Measurements from ENCODE around the gene FAM43A. TPM values are rescaled to one million over a fixed set of nuclear protein-coding genes. Genes with fewer than 3 reads are reported as not detected.
A peak's percentile ranks its signal among the peaks of the same experiment; 100 is the strongest.

The FAM43A gene
- total RNA-seq, 1 donor from 2014 or later = 20.4 TPM

DNA sequence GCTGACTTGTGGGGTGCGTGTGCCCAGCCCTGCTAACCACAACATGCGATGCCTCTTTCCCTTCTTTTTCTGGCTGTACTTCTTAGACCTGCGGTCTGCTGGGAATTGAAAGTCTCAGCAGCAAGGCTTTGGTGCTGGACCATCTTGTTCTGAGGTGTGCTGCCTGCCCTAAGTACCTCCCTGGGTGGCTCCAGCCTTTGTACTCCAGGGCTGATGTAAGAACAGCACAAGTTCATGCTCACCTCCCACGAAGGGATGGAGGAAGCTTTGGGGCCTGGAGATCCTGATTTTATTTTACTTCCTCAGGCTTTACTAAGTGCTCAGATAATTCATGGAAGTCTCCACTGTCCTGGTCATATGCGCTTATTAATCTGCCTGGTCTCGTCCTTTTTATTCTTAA is 28.9 kb downstream of the FAM43A start:
- H3K4me3 ChIP-seq = no peak overlapping the region
- intact Hi-C loops (cut with DNase I) = no loop called here
- TF ChIP-seq, protein P1, sequence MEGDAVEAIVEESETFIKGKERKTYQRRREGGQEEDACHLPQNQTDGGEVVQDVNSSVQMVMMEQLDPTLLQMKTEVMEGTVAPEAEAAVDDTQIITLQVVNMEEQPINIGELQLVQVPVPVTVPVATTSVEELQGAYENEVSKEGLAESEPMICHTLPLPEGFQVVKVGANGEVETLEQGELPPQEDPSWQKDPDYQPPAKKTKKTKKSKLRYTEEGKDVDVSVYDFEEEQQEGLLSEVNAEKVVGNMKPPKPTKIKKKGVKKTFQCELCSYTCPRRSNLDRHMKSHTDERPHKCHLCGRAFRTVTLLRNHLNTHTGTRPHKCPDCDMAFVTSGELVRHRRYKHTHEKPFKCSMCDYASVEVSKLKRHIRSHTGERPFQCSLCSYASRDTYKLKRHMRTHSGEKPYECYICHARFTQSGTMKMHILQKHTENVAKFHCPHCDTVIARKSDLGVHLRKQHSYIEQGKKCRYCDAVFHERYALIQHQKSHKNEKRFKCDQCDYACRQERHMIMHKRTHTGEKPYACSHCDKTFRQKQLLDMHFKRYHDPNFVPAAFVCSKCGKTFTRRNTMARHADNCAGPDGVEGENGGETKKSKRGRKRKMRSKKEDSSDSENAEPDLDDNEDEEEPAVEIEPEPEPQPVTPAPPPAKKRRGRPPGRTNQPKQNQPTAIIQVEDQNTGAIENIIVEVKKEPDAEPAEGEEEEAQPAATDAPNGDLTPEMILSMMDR (IDR thresholded peaks at IDR 0.05) = no peak
- TF ChIP-seq POLR2AphosphoS5 (IDR thresholded peaks at IDR 0.05; ENCODE audit: insufficient read depth in 1 of 2, low read depth in 1 of 2) (no peak), POLR2A (IDR thresholded peaks at IDR 0.05) (no peak)

DNA sequence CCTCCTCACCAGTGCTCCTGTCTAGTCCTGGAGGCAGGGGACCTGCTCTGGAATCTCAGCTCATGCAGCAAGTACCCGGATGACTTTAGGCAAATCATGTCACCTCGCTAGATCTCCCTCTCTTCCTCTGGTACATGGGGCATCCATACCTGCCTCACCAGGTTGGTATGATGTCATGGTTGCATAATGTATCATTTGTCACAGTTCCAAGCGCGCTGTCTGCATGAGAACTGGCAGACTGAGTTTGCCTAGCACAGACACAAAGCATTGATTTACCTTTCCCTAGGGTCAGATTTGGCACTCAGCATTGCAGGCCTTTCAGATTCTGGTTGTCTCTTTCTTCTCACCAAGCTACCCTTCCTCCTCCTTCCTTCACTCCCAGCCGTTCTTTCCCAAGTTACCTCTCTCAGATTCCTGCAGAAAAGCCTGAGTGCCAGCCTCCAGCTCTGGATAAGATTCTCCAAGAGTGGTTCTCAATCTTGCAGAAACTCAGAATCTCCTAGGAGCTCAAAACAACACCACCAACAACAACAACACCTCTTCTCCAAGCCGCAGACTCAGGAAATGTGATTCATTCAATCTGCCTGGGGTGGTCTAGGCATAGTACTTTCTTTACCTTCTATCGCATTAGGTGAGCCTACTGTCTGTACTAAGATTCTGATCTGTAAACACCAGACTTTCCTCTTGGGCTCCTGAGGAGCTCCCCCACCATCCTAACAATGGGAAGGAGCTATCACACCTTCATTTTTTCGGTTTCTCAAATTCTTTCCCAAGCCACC is 29.5 kb downstream of the FAM43A start:
- intact Hi-C loops (cut with DNase I) = no loop called here
- peak in 1 of 2 donors; percentile 22 for TF ChIP-seq POLR2AphosphoS5 (IDR thresholded peaks at IDR 0.05; ENCODE audit: insufficient read depth in 1 of 2, low read depth in 1 of 2)
- TF ChIP-seq POLR2A (IDR thresholded peaks at IDR 0.05) = no peak
- TF ChIP-seq, protein P1 (IDR thresholded peaks at IDR 0.05) = no peak

More for the DNA sequence above, 28.9 kb downstream of the FAM43A start:
- no peak overlapping the region for H3K27ac ChIP-seq
- no peaks in the 10 kb centered on the region for H3K27me3 ChIP-seq
- no peaks in the 10 kb centered on the region for H3K36me3 ChIP-seq
- H3K4me1 ChIP-seq = peaks cover 8% of the 10 kb centered on the region
- no peak for DNase-seq (ENCODE audit: extremely low spot score in 2 of 2)
- H3K9me3 ChIP-seq = no peaks in the 10 kb centered on the region

DNA sequence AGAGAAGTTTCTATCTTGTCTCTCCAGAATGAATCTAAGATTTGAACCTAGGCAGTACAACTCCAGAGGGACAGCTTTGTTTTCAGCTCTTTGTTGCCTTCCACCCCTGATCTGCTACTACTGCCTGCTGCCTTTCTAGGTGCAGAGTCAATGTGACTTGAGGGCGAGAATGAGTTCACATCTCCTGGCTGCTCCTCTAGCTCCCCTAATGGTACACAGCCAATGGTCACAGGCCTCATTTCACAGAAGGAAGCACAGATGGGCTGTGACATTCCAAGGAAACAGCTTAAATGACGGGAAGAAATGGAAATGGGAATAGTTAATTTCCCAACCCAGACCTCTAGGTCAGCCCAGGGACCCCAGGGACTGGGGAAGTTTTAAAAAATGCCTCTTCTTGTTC is 32.4 kb downstream of the FAM43A start:
- TF ChIP-seq POLR2A (IDR thresholded peaks at IDR 0.05) = no peak
- TF ChIP-seq, protein P1 (IDR thresholded peaks at IDR 0.05) = no peak
- no peak for TF ChIP-seq POLR2AphosphoS5 (IDR thresholded peaks at IDR 0.05; ENCODE audit: insufficient read depth in 1 of 2, low read depth in 1 of 2)
- Histone ChIP-seq H3K4me3 (no peak overlapping the region), H3K36me3 (no peaks in the 10 kb centered on the region), H3K27me3 (no peaks in the 10 kb centered on the region), H3K4me1 (no peaks in the 10 kb centered on the region), H3K9me3 (no peaks in the 10 kb centered on the region), H3K27ac (no peak overlapping the region)
- intact Hi-C loops (cut with DNase I) = no loop called here
- DNase-seq (ENCODE audit: extremely low spot score in 2 of 2) = no peak

More for the DNA sequence above, 29.5 kb downstream of the FAM43A start:
- Histone ChIP-seq H3K36me3 (no peaks in the 10 kb centered on the region), H3K9me3 (no peaks in the 10 kb centered on the region), H3K27ac (no peak overlapping the region), H3K4me1 (peaks cover 8% of the 10 kb centered on the region), H3K4me3 (no peak overlapping the region), H3K27me3 (no peaks in the 10 kb centered on the region)
- no peak for DNase-seq (ENCODE audit: extremely low spot score in 2 of 2)

DNA sequence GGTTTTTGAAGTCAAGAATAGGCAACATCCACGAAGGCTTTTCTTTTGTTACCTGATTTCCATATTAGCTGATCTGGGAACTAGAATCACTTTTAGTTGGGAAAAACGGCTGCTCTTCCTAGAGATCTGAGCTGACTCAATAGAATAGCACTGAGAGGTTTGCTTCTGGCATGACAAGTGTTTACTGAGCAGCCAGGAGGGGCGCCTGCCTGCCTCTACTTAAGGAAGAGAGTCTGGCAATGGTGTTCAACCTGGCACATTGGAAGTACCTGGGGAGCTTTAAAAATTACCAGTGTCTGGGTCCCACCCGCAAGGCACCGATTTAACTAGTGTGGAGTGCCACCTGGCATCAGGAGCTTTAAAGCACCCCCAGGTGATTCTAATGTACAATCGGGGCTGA is 34.4 kb downstream of the FAM43A start:
- no peaks in the 10 kb centered on the region for H3K9me3 ChIP-seq
- H3K27ac ChIP-seq = no peak overlapping the region
- intact Hi-C loops (cut with DNase I) = no loop called here
- no peak for DNase-seq (ENCODE audit: extremely low spot score in 2 of 2)
- H3K4me3 ChIP-seq = no peak overlapping the region
- H3K4me1 ChIP-seq = no peaks in the 10 kb centered on the region
- no peaks in the 10 kb centered on the region for H3K27me3 ChIP-seq
- TF ChIP-seq POLR2AphosphoS5 (IDR thresholded peaks at IDR 0.05; ENCODE audit: insufficient read depth in 1 of 2, low read depth in 1 of 2) (no peak), POLR2A (IDR thresholded peaks at IDR 0.05) (no peak)
- TF ChIP-seq, protein P1 (IDR thresholded peaks at IDR 0.05) = no peak
- H3K36me3 ChIP-seq = no peaks in the 10 kb centered on the region
